Natural killer cell (primary cell): ENCODE data around the gene TSHZ1. TPM values are rescaled to one million over a fixed set of nuclear protein-coding genes. Genes with fewer than 3 reads are reported as not detected.

Source experiments
- ATAC-seq, 3 donors: fragments of 150-1000 bp in 2 of 3; fragments of 200-7000 bp in 1 of 3; cut with Tn5 transposase; 1 replicate in 1 of 3; 2 replicates in 2 of 3; pipeline ENCODE4 v1.10.0; 2021; ENCODE audit warnings: mild to moderate bottlenecking in 2 of 3, moderate library complexity in 2 of 3
- DNase-seq, 2 donors: peaks; one replicate each; pipeline versions ENCODE4 v3.0.0 to v3.0.0-alpha.2; 2013 to 2021; ENCODE audit warnings: mixed read lengths in 1 of 2
- H3K27ac ChIP-seq: one replicate; pipeline ENCODE4 v1.5.1; 2013; ENCODE audit warnings: mild to moderate bottlenecking, low read length
- H3K27me3 ChIP-seq: one replicate; pipeline ENCODE4 v1.6.1; 2013; ENCODE audit warnings: low read length; ENCODE audit not compliant: control insufficient read depth, insufficient read depth
- H3K36me3 ChIP-seq: one replicate; pipeline ENCODE4 v1.6.1; 2013; ENCODE audit warnings: low read length; ENCODE audit not compliant: control insufficient read depth, insufficient read depth
- H3K4me1 ChIP-seq: one replicate; pipeline ENCODE4 v1.6.1; 2013; ENCODE audit warnings: low read length; ENCODE audit not compliant: control insufficient read depth, insufficient read depth
- H3K4me3 ChIP-seq: one replicate; pipeline ENCODE4 v1.5.1; 2013; ENCODE audit warnings: low read length
- H3K9me3 ChIP-seq: one replicate; pipeline ENCODE4 v1.6.1; 2013; ENCODE audit warnings: low read length; ENCODE audit not compliant: control insufficient read depth, insufficient read depth
- H3K27ac Mint-ChIP-seq, 2 donors: one replicate each; pipeline ENCODE4 v1.8.0; 2022; ENCODE audit warnings: mild to moderate bottlenecking in 2 of 2, mixed read lengths in 2 of 2, moderate library complexity in 1 of 2
- H3K27me3 Mint-ChIP-seq, 2 donors: one replicate each; pipeline ENCODE4 v1.8.0; 2022; ENCODE audit warnings: low read depth in 2 of 2, mixed read lengths in 2 of 2
- H3K36me3 Mint-ChIP-seq: one replicate; pipeline ENCODE4 v1.8.0; 2022; ENCODE audit warnings: mixed read lengths
- H3K4me1 Mint-ChIP-seq, 2 donors: one replicate each; pipeline ENCODE4 v1.8.0; 2022; ENCODE audit warnings: mixed read lengths in 2 of 2
- H3K4me3 Mint-ChIP-seq: one replicate; pipeline ENCODE4 v1.8.0; 2022; ENCODE audit warnings: mild to moderate bottlenecking, moderate library complexity, mixed read lengths
- H3K9me3 Mint-ChIP-seq, 2 donors: one replicate each; pipeline ENCODE4 v1.8.0; 2022; ENCODE audit warnings: mixed read lengths in 2 of 2
- CTCF ChIP-seq: fragments of 200-600 bp; IDR thresholded peaks from one replicate; pipeline ENCODE4 v1.8.0; 2022; ENCODE audit warnings: antibody characterized with exemption
- WGBS: methylation state at CpG from one replicate; pipeline ENCODE4 v1.1.7; 2013; ENCODE audit warnings: missing lambda C conversion rate; ENCODE audit not compliant: insufficient coverage; 5-methylcytosine and 5-hydroxymethylcytosine counted together
- intact Hi-C: fragments of 100-400 bp; cut with micrococcal nuclease; formaldehyde crosslinking; loops from one replicate; pipeline ENCODE4 v1.14.2; 2022
- total RNA-seq, 4 donors: library from RNA; stranded (reverse); fragments of 120-200 nt in 1 of 4; gene quantifications; one replicate each; pipeline versions ENCODE4 v1.2.3 to v1.2.4, GENCODE V29; 2013 to 2022

TSHZ1 gene
- total RNA-seq, 3 donors from 2014 or later (not counting 1 experiment from before 2014, with no cell fraction given) = 44.3 to 51.6 (median 44.8) TPM

GRCh38 chr18:75337348-75337747, 126.8 kb downstream of the TSHZ1 start:
- no peak overlapping the region for H3K27ac Mint-ChIP-seq
- H3K4me3 ChIP-seq = no peak overlapping the region
- no peak overlapping the region for H3K4me3 Mint-ChIP-seq
- no peaks in the 10 kb centered on the region for H3K36me3 Mint-ChIP-seq
- peaks cover 0 to 13% of the 10 kb centered on the region in 2 donors for H3K4me1 Mint-ChIP-seq
- 88% methylated on average over 7 of the region's 7 CpGs for WGBS
- ATAC-seq (no peak), DNase-seq (no peak)
- H3K9me3 ChIP-seq = no peaks in the 10 kb centered on the region
- intact Hi-C loops = no loop called here
- peaks cover 0 to 2% of the 10 kb centered on the region in 2 donors for H3K27me3 Mint-ChIP-seq
- no peaks in the 10 kb centered on the region for H3K4me1 ChIP-seq
- no peaks in the 10 kb centered on the region for H3K36me3 ChIP-seq
- no peak overlapping the region for H3K27ac ChIP-seq
- TF ChIP-seq CTCF = no peak
- H3K9me3 Mint-ChIP-seq = no peaks in the 10 kb centered on the region
- H3K27me3 ChIP-seq = no peaks in the 10 kb centered on the region

DNA sequence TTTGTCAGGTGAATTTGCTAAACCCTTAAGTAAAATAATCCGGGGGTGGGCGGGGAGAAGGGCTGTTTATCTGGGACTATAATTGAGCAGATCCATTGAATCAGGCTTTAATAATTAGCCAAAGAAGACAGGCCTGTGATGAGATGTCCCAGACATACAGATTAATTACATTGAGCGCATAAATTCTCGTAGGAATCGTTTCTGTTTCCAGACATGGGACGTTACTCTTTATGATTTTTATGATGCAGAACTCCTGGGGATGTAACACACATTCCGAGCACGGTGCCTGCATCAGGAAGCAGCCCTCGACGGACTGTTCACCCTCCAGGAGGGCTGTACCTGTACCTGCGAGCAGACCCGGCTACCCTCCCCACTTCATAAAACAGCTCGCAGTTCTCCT, 128.0 kb downstream of the TSHZ1 start:
- Mint-ChIP-seq H3K9me3 (no peaks in the 10 kb centered on the region), H3K4me3 (no peak overlapping the region)
- intact Hi-C loops = no loop called here

More for the DNA sequence above, 128.0 kb downstream of the TSHZ1 start:
- peaks cover 0 to 2% of the 10 kb centered on the region in 2 donors for H3K27me3 Mint-ChIP-seq
- Histone ChIP-seq H3K4me1 (no peaks in the 10 kb centered on the region), H3K27me3 (no peaks in the 10 kb centered on the region), H3K36me3 (no peaks in the 10 kb centered on the region), H3K9me3 (no peaks in the 10 kb centered on the region), H3K27ac (no peak overlapping the region), H3K4me3 (no peak overlapping the region)
- no peaks in the 10 kb centered on the region for H3K36me3 Mint-ChIP-seq
- TF ChIP-seq CTCF = no peak
- no peak for ATAC-seq
- no peak for DNase-seq
- H3K27ac Mint-ChIP-seq = no peak overlapping the region
- WGBS = 92% methylated on average over 12 of the region's 13 CpGs
- peaks cover 0 to 13% of the 10 kb centered on the region in 2 donors for H3K4me1 Mint-ChIP-seq

Other genes starting within 250 kb of the TSHZ1 start
- 10 to 100 TPM; 27.4 to 29.4 (median 28.5) TPM for gene PTGR3, start 1.7 kb upstream of the TSHZ1 start, total RNA-seq
- gene SMIM21, start 216.9 kb downstream of the TSHZ1 start, total RNA-seq = not detected